HG02763 (cell line): ENCODE measurements around the gene SAT1.
"Not testable (repeated sequence)": the region's sequence is repeated elsewhere in the genome, so short reads cannot be mapped to it uniquely, and the experiment has no call there.

Experiments used
- ATAC-seq: cut with Tn5 transposase; IDR thresholded peaks from one replicate; pipeline ENCODE4 v1.9.1; 2021; ENCODE audit warnings: mild to moderate bottlenecking, moderate library complexity; ENCODE audit not compliant: unreplicated experiment

The SAT1 gene

GRCh38 chrX:23782863-23783588, at the start of gene SAT1:
Gene SAT1 (plus strand): TSS chrX:23783173. CDS start chrX:23783352, 179 bp downstream.
- ATAC-seq: peak; percentile 91

GRCh38 chrX:23736030-23736429, 46.9 kb upstream of the SAT1 start:
- no peak for ATAC-seq

DNA sequence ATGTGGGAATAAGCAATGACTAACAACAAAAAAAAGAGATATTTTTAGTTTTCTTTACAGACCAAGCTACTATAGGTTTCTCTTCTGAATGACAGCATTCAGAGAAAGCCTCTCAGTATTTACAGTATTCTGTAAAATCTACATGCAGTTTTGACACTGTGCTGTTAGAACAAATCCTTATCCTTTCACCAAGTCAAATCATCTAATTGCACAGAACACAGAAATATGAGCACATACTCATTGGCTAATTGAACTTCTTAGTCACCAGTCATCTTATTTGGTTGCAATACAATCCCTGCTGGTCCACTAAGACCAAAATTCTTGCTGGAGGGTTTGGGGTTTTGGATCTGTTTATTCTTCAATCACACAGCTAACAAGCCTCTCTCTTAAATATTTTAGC, 45.6 kb upstream of the SAT1 start:
- ATAC-seq: no peak

- ATAC-seq: no peak
These were observed 40.7 kb upstream of the SAT1 start for GRCh38 chrX:23742174-23742696.

GRCh38 chrX:23742697-23743622, 40.0 kb upstream of the SAT1 start, which contains the start of gene ACOT9:
Gene ACOT9 (minus strand): TSS chrX:23743276. CDS start chrX:23743144, 132 bp downstream.
- ATAC-seq: peak; percentile 94

DNA sequence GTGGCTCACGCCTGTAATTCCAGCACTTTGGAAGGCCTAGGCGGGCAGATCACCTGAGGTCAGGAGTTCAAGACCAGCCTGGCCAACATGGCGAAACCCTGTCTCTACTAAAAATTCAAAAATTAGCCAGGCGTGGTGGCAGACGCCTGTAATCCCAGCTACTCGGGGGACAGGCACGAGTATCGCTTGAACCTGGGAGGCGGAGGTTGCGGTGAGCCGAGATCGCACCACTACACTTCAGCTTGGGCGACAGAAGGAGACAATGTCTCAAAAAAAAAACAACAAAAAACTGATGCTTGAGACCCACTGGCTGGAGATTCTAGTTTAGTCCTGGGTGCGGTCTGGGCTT, 39.4 kb upstream of the SAT1 start:
- not testable (repeated sequence) for ATAC-seq

- ATAC-seq: no peak
These were observed 37.2 kb upstream of the SAT1 start for GRCh38 chrX:23745786-23746185.

- no peak for ATAC-seq
These were observed 33.8 kb upstream of the SAT1 start for GRCh38 chrX:23749129-23749528.

DNA sequence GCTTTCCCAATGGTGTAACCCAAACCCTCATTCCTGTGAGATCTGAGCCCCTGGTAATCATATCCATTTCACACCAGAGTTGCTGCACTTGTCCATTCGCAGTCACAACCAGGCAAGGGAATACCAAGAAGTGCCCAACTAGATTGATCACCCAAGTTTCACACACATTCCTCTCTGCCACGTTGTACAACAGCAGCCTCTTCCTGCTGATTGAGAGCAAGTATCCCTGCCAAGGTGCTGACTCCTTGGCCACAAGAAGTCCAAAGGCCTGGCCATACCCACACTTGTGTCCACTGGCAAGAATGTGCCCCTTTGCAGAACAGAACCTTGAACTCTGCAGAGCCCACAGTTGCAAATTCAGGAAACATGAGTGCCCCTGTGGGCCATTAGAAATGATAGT, 33.4 kb upstream of the SAT1 start:
- no peak for ATAC-seq

GRCh38 chrX:23752740-23753415, 30.1 kb upstream of the SAT1 start:
- no peak for ATAC-seq

DNA sequence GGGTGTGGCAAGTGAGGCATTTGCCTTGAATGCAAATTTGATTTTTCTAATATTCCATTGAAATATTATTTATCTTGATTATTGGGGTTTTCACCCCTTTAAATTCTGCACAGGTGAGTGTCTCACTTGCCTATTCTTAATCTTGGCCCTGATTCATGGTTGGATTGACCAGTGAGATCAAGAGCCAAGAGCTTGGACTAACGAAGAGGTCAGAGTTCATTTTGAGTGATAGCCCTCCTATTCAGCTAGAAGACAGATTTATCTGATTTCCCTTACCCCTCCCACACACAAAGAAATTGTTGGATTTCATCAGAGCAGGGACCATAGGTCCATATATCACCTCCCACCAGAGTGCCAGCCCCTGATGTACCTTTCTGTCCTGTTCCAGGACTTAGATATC, 28.3 kb upstream of the SAT1 start:
- no peak for ATAC-seq

DNA sequence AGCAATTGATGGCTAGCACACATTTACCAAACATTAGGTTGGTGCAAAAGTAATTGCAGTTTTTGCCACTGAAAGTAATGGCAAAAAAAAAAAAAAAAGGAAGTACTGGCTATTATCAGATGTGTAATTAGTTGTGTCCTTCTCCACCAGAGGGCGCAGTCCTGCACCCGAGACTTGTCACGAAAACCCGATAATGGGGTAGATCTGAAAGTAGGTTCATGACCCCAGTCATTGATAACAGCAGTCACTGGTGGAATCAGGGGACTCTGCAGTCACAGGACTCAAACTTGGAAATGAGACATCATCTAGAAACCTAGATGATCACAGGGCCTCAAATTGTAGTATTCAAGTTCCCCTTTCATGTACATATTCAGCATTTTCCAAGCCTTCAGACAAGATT, 26.8 kb upstream of the SAT1 start:
- ATAC-seq: peak; percentile 50

GRCh38 chrX:23759821-23760220, 23.2 kb upstream of the SAT1 start:
- ATAC-seq: no peak

- no peak for ATAC-seq
These were observed 18.6 kb upstream of the SAT1 start for GRCh38 chrX:23764188-23764984.

DNA sequence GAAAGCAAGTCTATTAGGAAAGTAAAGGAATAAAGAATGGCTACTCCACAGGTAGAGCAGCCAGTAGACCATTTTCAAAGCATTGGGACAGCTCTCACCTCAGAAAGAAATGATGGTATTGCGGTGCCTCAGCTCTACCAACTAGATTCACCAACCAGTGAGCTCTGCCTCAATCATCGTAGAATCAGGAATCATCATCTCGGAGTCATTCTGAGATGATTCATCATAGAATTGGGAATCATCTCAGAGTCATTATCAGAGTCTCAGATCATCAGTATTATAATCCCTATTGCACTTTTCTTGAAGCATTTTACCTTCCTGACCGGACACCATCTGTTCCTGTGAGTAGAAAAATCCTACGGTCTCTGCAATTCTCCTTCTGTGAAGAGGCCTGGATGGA, 17.5 kb upstream of the SAT1 start:
- no peak for ATAC-seq

GRCh38 chrX:23765868-23766267, 17.1 kb upstream of the SAT1 start:
- ATAC-seq: no peak

DNA sequence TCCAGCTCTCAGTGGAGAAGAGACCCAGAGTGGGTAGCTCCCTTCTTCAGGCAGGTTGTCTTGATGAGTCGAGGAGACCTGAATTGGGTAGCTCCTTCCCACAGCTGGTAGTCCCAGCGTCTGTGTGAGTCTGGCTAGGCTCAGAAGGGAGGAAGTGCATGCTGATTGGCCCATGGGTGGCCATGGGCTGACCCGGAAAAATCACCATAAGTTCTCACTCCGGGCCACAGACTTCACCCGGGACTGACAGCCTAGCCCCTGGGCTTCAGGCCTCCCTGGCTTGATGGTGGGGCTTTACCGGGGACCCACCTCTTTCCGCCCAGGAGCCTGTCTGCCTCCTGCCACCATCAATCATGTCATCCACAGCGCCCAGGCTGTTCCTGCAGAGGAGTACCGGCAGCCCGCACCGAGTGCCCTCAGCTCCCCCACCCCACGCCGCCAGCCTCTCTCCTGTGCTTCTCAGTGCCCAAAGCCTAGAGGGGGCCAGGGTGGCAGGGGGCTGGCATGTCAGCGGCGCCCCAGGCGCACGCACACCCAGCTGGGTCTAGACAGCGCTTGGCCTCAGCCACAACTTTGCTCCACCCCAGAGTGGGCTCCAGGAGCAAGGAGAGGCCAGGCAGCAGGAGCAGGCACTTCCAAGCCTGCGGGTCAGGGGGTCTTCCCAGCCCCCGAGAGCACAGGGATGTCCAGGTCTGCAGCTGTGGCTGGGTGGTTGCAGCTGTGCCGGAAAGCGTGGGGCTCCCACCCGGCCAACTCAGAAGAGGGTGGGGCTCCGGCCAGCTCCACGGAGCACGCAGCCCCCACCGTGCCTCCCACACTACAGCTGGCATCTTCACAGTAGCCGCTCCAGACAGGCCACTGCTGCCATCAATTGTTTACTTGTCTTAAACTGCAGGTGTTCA, 16.1 kb upstream of the SAT1 start:
- ATAC-seq: no peak

GRCh38 chrX:23770142-23770541, 12.8 kb upstream of the SAT1 start:
- ATAC-seq: no peak

GRCh38 chrX:23771086-23771485, 11.9 kb upstream of the SAT1 start:
- ATAC-seq: not testable (repeated sequence)
